Transverse colon (tissue), 4 donors: ENCODE measurements around the gene TMEM72. TPM values are rescaled to one million over a fixed set of nuclear protein-coding genes. Genes with fewer than 3 reads are reported as not detected.

ENCODE experiments used
- DNase-seq: peaks from one replicate; pipeline ENCODE4 v3.0.0-alpha.2; 2019
- H3K27ac ChIP-seq, 4 donors: fragments of 200-600 bp; sonication (generic); 2 replicates each; pipeline ENCODE4 v1.5.1; 2016 to 2018; ENCODE audit warnings: inconsistent platforms in 4 of 4
- H3K27me3 ChIP-seq: fragments of 200-600 bp; sonication (generic); 2 replicates; pipeline ENCODE4 v1.5.1; 2017; ENCODE audit warnings: inconsistent platforms
- H3K36me3 ChIP-seq, 4 donors: fragments of 200-600 bp; sonication (generic); 2 replicates each; pipeline ENCODE4 v1.5.1; 2017 to 2019; ENCODE audit warnings: inconsistent platforms in 4 of 4
- H3K4me1 ChIP-seq, 4 donors: fragments of 200-600 bp; sonication (generic); 2 replicates each; pipeline ENCODE4 v1.5.1; 2017 to 2020; ENCODE audit warnings: inconsistent platforms in 4 of 4
- H3K4me3 ChIP-seq, 4 donors: fragments of 200-600 bp; sonication (generic); 1 replicate in 1 of 4; 2 replicates in 3 of 4; pipeline versions ENCODE4 v1.5.1 to v1.6.1; 2017 to 2019; ENCODE audit warnings: inconsistent platforms in 4 of 4
- H3K9me3 ChIP-seq, 2 donors: fragments of 200-600 bp; sonication (generic); 2 replicates each; pipeline ENCODE4 v1.5.1; 2017 to 2019; ENCODE audit warnings: inconsistent platforms in 2 of 2
- CTCF ChIP-seq, 5 experiments: fragments of 200-600 bp in 3 of 5; fragments of 450-650 bp in 2 of 5; sonication (generic) in 3 of 5; IDR thresholded peaks; 1 replicate in 2 of 5; 2 replicates in 3 of 5; pipeline ENCODE4 v1.5.1; 2016 to 2017; ENCODE audit warnings: antibody characterized with exemption in 5 of 5, inconsistent platforms in 3 of 5, mild to moderate bottlenecking in 2 of 5, moderate library complexity in 1 of 5
- EP300 ChIP-seq: sonication (generic); formaldehyde crosslinking; IDR thresholded peaks from one replicate; pipeline ENCODE4 v1.6.1; 2017; ENCODE audit warnings: antibody characterized with exemption, low read depth
- POLR2A ChIP-seq: fragments of 450-650 bp; IDR thresholded peaks from one replicate; pipeline ENCODE4 v1.6.1; 2016; ENCODE audit warnings: antibody characterized with exemption, mild to moderate bottlenecking, moderate library complexity
- POLR2AphosphoS5 ChIP-seq, 3 donors: sonication (generic); formaldehyde crosslinking; IDR thresholded peaks; one replicate each; pipeline ENCODE4 v1.6.1; 2016; ENCODE audit warnings: antibody characterized with exemption in 3 of 3
- WGBS, 2 donors: methylation state at CpG; one replicate each; pipeline ENCODE4 v1.1.5; 2018; ENCODE audit warnings: low coverage in 1 of 2; 5-methylcytosine and 5-hydroxymethylcytosine counted together
- in situ Hi-C, 4 donors: fragments of 200-750 bp; cut with MboI; loops; one replicate each; pipeline versions ENCODE4 v1.15.0 to v1.15.1; 2017; ENCODE audit warnings: low sequenced_read_pairs in 3 of 4, low pct_ligation_motif_present in 1 of 4, low pct_unique_long_range_greater_than_20kb in 1 of 4
- intact Hi-C: fragments of 100-400 bp; cut with DNase I; formaldehyde crosslinking; loops from one replicate; pipeline ENCODE4 v1.15.1; 2023; ENCODE audit warnings: low total_unique reads
- total RNA-seq, 4 donors: library from RNA; depleted of rRNA; stranded (reverse); fragments of >200 nt; gene quantifications; one replicate each; pipeline ENCODE4 v1.1.0, GENCODE V29; 2016

The TMEM72 gene
- total RNA-seq, 4 donors from 2014 or later = 9.5 to 49.4 (median 16.5) TPM

DNA sequence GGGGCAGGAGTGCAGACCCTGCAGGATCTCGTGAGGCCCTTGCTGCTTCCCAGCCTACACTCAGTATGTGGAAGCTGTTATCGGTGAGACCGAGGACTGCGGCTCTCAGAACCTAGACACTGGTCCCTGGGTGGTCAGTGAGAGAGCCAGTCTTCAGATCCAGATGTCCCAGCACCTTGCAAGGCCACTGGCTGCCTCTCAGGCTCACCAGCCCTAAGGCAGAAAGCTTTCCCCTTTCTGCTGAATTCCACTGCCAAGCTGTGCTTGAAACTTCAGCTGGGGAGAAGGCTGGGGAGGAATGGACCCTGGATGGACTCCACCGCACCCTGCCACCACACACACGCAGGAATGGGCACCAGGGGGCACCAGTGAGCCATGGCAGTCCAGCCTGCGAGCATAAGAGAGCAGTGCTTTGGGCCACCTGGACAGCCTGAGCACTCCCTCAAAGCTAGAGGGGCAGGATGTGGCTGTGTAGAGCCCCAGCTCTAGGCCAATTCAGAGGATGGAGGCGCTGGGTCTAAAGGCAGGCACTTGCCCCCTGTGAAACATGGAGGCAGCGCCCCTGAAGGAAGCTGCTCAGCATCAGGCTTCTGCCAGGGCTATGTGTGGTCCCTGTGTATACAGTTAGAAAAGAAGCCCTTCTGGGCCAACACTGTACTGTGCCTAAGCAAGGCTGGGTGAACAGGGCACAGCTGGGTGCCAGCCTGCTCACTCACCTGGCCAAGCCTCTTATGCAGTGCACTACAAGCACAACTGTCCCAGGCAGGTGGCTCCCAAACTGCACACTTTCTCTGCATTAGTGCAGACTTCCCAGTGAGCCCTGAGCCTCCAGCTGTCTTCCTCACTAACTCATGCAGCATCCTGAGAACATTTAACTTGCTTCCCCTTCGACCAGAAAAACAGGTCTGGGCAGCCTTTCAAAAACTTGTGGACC, 21.6 kb downstream of the TMEM72 start:
- no peaks in the 10 kb centered on the region for H3K27me3 ChIP-seq
- TF ChIP-seq POLR2AphosphoS5 (IDR thresholded peaks at IDR 0.05) = no peak
- TF ChIP-seq CTCF (IDR thresholded peaks at IDR 0.05) = peak; percentile 93 to 97 (median 97)
- intact Hi-C loops = loop anchor here (2.0 kb wide), 1 partner anchor 42 kb away; no protein-coding TSS in a partner anchor
- H3K4me1 ChIP-seq = peaks cover 4 to 12% (median 6%) of the 10 kb centered on the region in 4 donors
- no peak overlapping the region for H3K27ac ChIP-seq
- no peaks in the 10 kb centered on the region for H3K9me3 ChIP-seq
- H3K36me3 ChIP-seq = no peaks in the 10 kb centered on the region
- WGBS, 2 donors = 50 to 100% methylated on average over 1 to 8 of the region's 10 CpGs
- peak; percentile 93 for DNase-seq
- H3K4me3 ChIP-seq = no peak overlapping the region
- in situ Hi-C loops = loop anchor here in 1 of 4 donors (5.0 kb wide), 1 partner anchor 40 kb away; no protein-coding TSS in a partner anchor

DNA sequence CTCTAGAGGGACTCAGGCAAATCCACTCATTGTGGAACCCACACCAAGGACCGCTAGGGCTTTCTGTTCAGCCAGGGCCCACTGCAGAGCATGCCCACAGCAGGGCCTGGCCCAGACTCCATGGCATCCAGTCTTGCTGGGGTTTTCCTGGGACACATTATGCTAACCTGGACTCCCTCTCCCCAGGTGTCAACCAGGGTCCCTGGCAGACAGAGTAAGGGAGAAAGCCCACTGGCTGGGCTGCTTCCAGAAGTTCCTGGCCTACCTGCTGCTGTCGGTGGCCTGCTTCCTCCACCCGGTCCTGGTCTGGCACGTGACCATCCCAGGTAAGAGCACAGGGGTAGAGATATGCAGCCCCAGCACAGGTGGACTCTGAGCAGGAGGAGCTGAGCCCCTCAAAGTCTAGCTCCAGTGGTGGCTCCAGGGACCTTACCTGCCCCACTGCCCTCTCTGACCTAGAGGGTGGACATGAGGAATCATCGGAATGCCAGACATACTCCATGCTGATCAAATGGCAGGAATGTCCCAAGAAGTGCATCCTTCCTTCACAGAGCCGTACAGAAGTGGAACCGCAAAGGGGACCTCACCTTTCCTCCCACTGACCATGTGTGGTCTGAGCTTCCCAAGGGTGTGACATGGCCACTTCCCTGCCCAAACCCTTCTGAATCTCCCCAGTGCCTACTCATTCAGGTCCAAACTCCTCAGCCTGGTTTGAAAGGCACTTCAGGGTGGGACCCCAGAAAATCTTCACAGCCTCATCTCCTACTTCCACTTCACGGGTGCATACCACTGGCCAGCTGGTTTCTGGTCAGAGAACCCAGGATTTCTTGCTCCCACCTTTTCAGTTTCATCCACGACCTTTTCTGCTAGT, 22.5 kb downstream of the TMEM72 start:
- in situ Hi-C loops (loop anchor here in 1 of 4 donors (5.0 kb wide), 1 partner anchor 39 kb away; no protein-coding TSS in a partner anchor), intact Hi-C loops (loop anchor here (2.0 kb wide), 1 partner anchor 41 kb away; no protein-coding TSS in a partner anchor)
- DNase-seq = no peak
- Histone ChIP-seq H3K27me3 (no peaks in the 10 kb centered on the region), H3K36me3 (no peaks in the 10 kb centered on the region), H3K4me1 (peaks cover 4 to 12% (median 6%) of the 10 kb centered on the region in 4 donors), H3K27ac (no peak overlapping the region), H3K4me3 (no peak overlapping the region), H3K9me3 (no peaks in the 10 kb centered on the region)
- TF ChIP-seq EP300 (no peak), POLR2A (no peak)
- WGBS, 2 donors = 62 to 88% methylated on average over 2 to 9 of the region's 9 CpGs

DNA sequence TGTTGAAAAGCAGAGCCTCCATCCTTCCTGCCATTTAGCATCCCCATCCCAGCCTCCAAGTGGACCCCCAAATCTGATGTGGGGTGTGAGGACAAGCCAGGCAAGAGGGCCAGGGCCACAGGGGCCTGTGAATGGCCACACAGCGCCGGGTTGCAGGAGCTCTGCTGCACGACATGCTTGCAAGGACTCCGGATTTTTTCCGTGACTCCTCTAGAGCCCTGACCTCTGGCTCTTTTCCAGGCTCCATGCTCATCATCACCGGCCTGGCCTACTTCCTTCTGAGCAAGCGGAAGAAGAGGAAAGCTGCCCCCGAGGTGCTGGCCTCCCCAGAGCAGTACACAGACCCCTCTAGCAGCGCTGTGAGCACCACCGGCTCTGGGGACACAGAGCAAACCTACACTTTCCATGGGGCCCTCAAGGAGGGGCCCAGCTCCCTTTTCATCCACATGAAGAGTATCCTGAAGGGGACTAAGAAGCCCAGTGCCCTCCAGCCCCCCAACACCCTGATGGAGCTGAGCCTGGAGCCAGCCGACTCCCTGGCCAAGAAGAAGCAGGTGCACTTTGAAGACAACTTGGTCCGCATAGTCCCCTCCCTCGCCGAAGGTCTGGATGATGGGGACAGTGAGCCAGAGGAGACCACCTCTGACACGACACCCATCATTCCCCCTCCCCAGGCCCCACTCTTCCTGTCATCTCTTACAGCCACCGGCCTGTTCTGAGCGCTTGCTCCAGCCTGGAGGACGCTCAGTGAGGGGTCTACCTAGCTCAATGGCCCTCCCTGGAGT, 23.5 kb downstream of the TMEM72 start:
- H3K9me3 ChIP-seq = no peaks in the 10 kb centered on the region
- in situ Hi-C loops (loop anchor here in 1 of 4 donors (5.0 kb wide), 1 partner anchor 38 kb away; no protein-coding TSS in a partner anchor), intact Hi-C loops (no loop called here)
- H3K4me3 ChIP-seq = no peak overlapping the region
- H3K4me1 ChIP-seq = peaks cover 4 to 12% (median 6%) of the 10 kb centered on the region in 4 donors
- H3K27ac ChIP-seq = peak overlapping the region; percentile 13 to 53 (median 40)
- WGBS, 2 donors = 83% methylated on average over 17 of the region's 18 CpGs; no CpG with 5 or more reads in 1 of the 2 donors
- TF ChIP-seq EP300 = no peak
- no peak for TF ChIP-seq POLR2A
- no peak for TF ChIP-seq CTCF (IDR thresholded peaks at IDR 0.05)
- TF ChIP-seq POLR2AphosphoS5 (IDR thresholded peaks at IDR 0.05) = no peak
- no peaks in the 10 kb centered on the region for H3K36me3 ChIP-seq
- DNase-seq = no peak
- no peaks in the 10 kb centered on the region for H3K27me3 ChIP-seq

DNA sequence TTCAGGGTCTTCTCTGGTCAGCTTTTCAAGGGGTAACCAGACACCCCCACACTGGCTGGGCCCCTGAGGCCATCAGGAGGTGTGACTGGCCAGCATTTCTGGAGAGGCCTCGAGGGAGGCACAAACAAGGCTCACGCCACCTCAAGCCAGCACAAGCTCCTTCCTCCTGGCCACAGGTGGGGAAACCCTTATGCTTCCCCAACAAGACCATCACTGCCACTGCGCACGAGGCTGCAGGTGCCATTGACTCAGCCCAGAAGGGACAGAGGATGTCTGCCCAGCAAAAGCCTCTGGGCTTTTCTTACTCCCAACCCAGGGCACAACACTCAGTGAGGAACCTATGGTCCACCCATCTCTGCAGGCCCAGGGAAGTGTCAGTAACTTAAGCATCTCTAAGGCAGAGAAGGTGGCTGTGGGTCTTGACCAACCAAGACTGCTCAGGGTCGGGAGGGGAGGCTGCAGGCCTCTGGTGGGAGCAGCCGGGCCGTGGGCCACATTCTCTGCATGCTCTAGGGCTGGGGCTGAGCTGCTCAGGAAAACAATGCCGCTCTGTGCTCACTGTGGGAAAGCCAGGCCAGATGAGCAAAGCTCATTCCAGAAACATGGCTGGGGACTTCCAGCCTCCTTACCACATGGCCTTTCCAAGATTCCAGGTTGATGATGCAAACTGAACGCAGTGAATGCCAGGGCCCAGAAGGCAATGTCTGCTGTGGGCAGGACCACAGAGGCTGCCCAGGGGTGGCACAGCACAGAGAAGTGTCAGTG, 24.2 kb downstream of the TMEM72 start:
- Histone ChIP-seq H3K4me3 (no peak overlapping the region), H3K9me3 (no peaks in the 10 kb centered on the region), H3K36me3 (no peaks in the 10 kb centered on the region), H3K27ac (peak overlapping the region; percentile 13 to 53 (median 40)), H3K27me3 (no peaks in the 10 kb centered on the region), H3K4me1 (peaks cover 4 to 12% (median 6%) of the 10 kb centered on the region in 4 donors)
- in situ Hi-C loops (no loop called here), intact Hi-C loops (no loop called here)
- 79 to 90% methylated on average over 2 to 9 of the region's 9 CpGs for WGBS, 2 donors
- TF ChIP-seq POLR2AphosphoS5 (IDR thresholded peaks at IDR 0.05) = peak in 2 of 3 donors; percentile 9 to 52
- TF ChIP-seq EP300 = no peak
- no peak for TF ChIP-seq CTCF (IDR thresholded peaks at IDR 0.05)
- no peak for TF ChIP-seq POLR2A
- DNase-seq = no peak
